Measurements from ENCODE around the gene SLC30A3. TPM values are rescaled to one million over a fixed set of nuclear protein-coding genes. Genes with fewer than 3 reads are reported as not detected.

The SLC30A3 gene
- total and polyA plus RNA-seq, 7 experiments from 2014 or later, result 0.29 to 0.56 TPM; not detected in 5

DNA sequence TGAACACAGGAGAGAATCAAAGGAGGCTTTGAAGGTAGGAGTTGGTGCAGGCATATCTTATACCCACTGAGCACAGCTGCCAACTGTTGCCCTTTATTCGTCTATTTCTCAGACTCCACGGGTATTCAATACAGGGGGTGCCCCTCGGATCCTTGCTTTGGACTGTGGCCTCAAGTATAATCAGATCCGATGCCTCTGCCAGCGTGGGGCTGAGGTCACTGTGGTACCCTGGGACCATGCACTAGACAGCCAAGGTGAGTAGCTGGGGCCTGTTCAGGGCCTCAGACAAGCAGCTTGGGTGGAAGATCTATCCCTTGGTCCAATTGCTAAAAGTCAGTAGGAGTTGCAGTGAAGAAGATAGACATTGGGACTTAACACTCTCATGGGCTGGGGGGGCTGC lies 40.4 kb downstream of the SLC30A3 start:
- peaks cover 13 to 21% (median 17%) of the 10 kb centered on the region in 7 donors for H3K4me1 Mint-ChIP-seq
- no peaks in the 10 kb centered on the region for H3K9me3 ChIP-seq (ENCODE audit: control insufficient read depth in 2 of 3, low read length in 3 of 3)
- H3K36me3 Mint-ChIP-seq, result peaks cover 7 to 58% (median 34%) of the 10 kb centered on the region in 5 donors
- peaks cover 7 to 10% of the 10 kb centered on the region in 2 donors for H3K4me1 ChIP-seq (ENCODE audit: control insufficient read depth in 2 of 2, insufficient read depth in 2 of 2, low read length in 2 of 2)
- no peak overlapping the region for H3K27ac ChIP-seq (ENCODE audit: low read depth, low read length)
- H3K4me3 Mint-ChIP-seq, result no peak overlapping the region
- intact Hi-C loops (cut with micrococcal nuclease), result no loop called here
- ATAC-seq (no peak), DNase-seq (no peak)
- no peaks in the 10 kb centered on the region for H3K27me3 Mint-ChIP-seq
- no peak overlapping the region for H3K27ac Mint-ChIP-seq
- no peaks in the 10 kb centered on the region for H3K27me3 ChIP-seq (ENCODE audit: control insufficient read depth in 2 of 2, insufficient read depth in 2 of 2, low read length in 2 of 2)
- H3K4me3 ChIP-seq (ENCODE audit: low read length), result no peak overlapping the region
- peaks cover 18 to 61% (median 20%) of the 10 kb centered on the region in 3 experiments for H3K36me3 ChIP-seq (ENCODE audit: control insufficient read depth in 2 of 3, insufficient read depth in 3 of 3, low read length in 3 of 3)
- H3K9me3 Mint-ChIP-seq, result peaks cover 0 to 1% (median 0%) of the 10 kb centered on the region in 11 donors
- ChIA-PET POLR2A (interaction anchor here (0.8 kb wide), 1 partner anchor 11 kb away, joined by 3 read pairs; no protein-coding TSS in a partner anchor), CTCF (no interaction called here)

DNA sequence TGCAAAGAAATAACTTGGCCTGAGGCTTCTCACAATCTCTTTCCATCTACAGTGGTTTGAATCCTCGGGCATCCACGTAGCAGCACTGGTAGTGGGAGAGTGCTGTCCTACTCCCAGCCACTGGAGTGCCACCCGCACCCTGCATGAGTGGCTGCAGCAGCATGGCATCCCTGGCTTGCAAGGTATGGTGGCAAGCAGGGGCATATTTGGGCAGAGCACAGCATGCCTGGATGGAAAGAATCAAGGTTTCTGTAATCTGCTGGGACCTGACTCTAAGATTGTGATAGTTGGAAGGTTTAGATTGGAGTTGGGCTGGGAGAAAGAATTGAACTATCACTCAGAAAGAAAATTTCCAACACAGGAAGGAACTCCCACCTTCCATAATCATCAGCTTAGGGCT lies 41.7 kb downstream of the SLC30A3 start:
- peaks cover 0 to 1% (median 0%) of the 10 kb centered on the region in 11 donors for H3K9me3 Mint-ChIP-seq
- ATAC-seq (no peak), DNase-seq (no peak)
- H3K27ac Mint-ChIP-seq, result peak overlapping the region in 1 of 9 donors; percentile 31
- no peaks in the 10 kb centered on the region for H3K27me3 ChIP-seq (ENCODE audit: control insufficient read depth in 2 of 2, insufficient read depth in 2 of 2, low read length in 2 of 2)
- H3K9me3 ChIP-seq (ENCODE audit: control insufficient read depth in 2 of 3, low read length in 3 of 3), result no peaks in the 10 kb centered on the region
- no peaks in the 10 kb centered on the region for H3K27me3 Mint-ChIP-seq
- peaks cover 7 to 50% (median 27%) of the 10 kb centered on the region in 5 donors for H3K36me3 Mint-ChIP-seq
- POLR2A ChIA-PET, result no interaction called here
- H3K4me1 Mint-ChIP-seq, result peaks cover 20 to 31% (median 29%) of the 10 kb centered on the region in 7 donors
- H3K27ac ChIP-seq (ENCODE audit: low read depth, low read length), result no peak overlapping the region
- no peak overlapping the region for H3K4me3 ChIP-seq (ENCODE audit: low read length)
- CTCF ChIA-PET, result no interaction called here
- no peak overlapping the region for H3K4me3 Mint-ChIP-seq
- peaks cover 10 to 15% of the 10 kb centered on the region in 2 donors for H3K4me1 ChIP-seq (ENCODE audit: control insufficient read depth in 2 of 2, insufficient read depth in 2 of 2, low read length in 2 of 2)
- intact Hi-C loops (cut with micrococcal nuclease), result no loop called here
- peaks cover 14 to 48% (median 20%) of the 10 kb centered on the region in 3 experiments for H3K36me3 ChIP-seq (ENCODE audit: control insufficient read depth in 2 of 3, insufficient read depth in 3 of 3, low read length in 3 of 3)

DNA sequence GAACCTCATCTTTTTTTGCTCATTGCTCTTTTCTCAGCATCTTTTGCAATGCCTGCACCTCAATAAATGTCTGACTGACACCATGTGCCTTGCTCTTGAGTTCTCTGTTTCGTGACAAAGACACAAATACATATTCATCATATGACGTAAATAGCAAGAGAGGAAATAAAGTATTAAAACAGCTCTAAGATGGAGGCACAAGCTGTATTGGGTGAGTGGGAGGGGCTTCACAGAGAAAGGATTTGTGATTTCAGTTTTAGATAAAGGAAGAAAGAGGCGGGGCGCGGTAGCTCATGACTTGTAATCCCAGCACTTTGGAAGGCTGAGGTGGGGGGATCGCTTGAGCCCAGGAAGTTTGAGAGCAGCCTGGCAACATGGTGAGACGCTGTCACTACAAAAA lies 42.8 kb downstream of the SLC30A3 start:
- intact Hi-C loops (cut with micrococcal nuclease), result no loop called here
- no peak overlapping the region for H3K4me3 ChIP-seq (ENCODE audit: low read length)
- POLR2A ChIA-PET, result interaction anchor here (1.0 kb wide), 2 partner anchors 11 to 149 kb away, joined by 3 read pairs; partner anchors contain the start of gene OST4
- no peaks in the 10 kb centered on the region for H3K27me3 ChIP-seq (ENCODE audit: control insufficient read depth in 2 of 2, insufficient read depth in 2 of 2, low read length in 2 of 2)
- Mint-ChIP-seq H3K36me3 (peaks cover 7 to 48% (median 26%) of the 10 kb centered on the region in 5 donors), H3K4me3 (no peak overlapping the region), H3K27me3 (no peaks in the 10 kb centered on the region), H3K9me3 (peaks cover 0 to 1% (median 0%) of the 10 kb centered on the region in 11 donors), H3K4me1 (peaks cover 20 to 35% (median 31%) of the 10 kb centered on the region in 7 donors), H3K27ac (no peak overlapping the region)
- H3K27ac ChIP-seq (ENCODE audit: low read depth, low read length), result no peak overlapping the region
- CTCF ChIA-PET, result no interaction called here
- ATAC-seq (no peak), DNase-seq (no peak)
- no peaks in the 10 kb centered on the region for H3K9me3 ChIP-seq (ENCODE audit: control insufficient read depth in 2 of 3, low read length in 3 of 3)
- peaks cover 10 to 15% of the 10 kb centered on the region in 2 donors for H3K4me1 ChIP-seq (ENCODE audit: control insufficient read depth in 2 of 2, insufficient read depth in 2 of 2, low read length in 2 of 2)
- H3K36me3 ChIP-seq (ENCODE audit: control insufficient read depth in 2 of 3, insufficient read depth in 3 of 3, low read length in 3 of 3), result peaks cover 13 to 41% (median 20%) of the 10 kb centered on the region in 3 experiments

DNA sequence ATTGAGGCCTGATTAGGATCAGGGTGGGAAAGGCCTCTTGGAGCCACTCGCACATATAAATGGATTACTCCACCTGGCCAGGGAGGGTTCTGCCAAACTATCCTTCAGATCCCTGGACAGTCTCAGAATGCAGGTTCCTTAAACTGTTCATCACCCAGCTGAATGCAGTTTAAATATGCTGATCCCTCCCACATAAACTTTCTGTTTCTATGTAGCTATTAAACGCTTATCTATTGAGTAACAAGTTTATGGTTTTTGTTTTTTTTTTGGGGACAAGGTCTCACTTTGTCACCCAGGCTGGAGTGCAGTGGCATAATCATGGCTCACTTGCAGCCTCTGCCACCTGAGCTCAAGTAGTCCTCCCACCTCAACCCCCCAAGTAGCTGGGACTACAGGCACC lies 43.8 kb downstream of the SLC30A3 start:
- POLR2A ChIA-PET, result interaction anchor here (1.0 kb wide), 1 partner anchor 148 kb away, joined by 3 read pairs; the partner anchor contains the start of gene OST4

DNA sequence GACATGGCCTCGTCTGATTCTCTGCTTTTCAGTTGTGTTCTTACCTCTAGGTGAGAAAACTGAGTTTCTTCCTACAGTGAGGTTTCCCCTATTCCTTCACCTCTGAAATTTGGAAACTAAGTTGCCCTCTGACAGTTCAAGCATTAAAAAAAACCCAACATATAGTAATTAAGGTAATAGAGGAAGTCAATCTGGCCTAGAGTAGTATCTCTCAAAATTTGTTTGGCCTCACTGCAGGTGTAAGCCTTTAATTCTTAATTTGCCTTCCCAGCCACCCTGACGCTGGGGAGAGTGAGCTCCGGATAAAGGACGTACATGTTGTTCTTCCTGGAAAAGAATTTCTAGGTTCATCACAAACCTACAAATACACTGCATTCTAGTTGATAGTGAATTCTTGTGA lies 44.2 kb downstream of the SLC30A3 start:
- DNase-seq, result no peak
- Histone ChIP-seq H3K4me3 (ENCODE audit: low read length) (no peak overlapping the region), H3K36me3 (ENCODE audit: control insufficient read depth in 2 of 3, insufficient read depth in 3 of 3, low read length in 3 of 3) (peaks cover under 1 to 27% (median 8%) of the 10 kb centered on the region in 3 experiments), H3K9me3 (ENCODE audit: control insufficient read depth in 2 of 3, low read length in 3 of 3) (no peaks in the 10 kb centered on the region), H3K4me1 (ENCODE audit: control insufficient read depth in 2 of 2, insufficient read depth in 2 of 2, low read length in 2 of 2) (peaks cover 10 to 16% of the 10 kb centered on the region in 2 donors), H3K27ac (ENCODE audit: low read depth, low read length) (no peak overlapping the region), H3K27me3 (ENCODE audit: control insufficient read depth in 2 of 2, insufficient read depth in 2 of 2, low read length in 2 of 2) (no peaks in the 10 kb centered on the region)
- intact Hi-C loops (cut with micrococcal nuclease), result loop anchor here (5.0 to 10.0 kb wide), 6 partner anchors 154 to 871 kb away; partner anchors contain the start of genes ADGRF3 (in 1 of the 2), BABAM2 (in 1 of the 2), CENPA (in 1 of the 2) and EIF2B4 (in 1 of the 2)
- ChIA-PET CTCF (no interaction called here), POLR2A (interaction anchor here (0.6 to 1.2 kb wide), 2 partner anchors 95 to 105 kb away, joined by 3 read pairs; partner anchors contain the start of gene ABHD1)
- peaks cover 0 to 39% (median 22%) of the 10 kb centered on the region in 5 donors for H3K36me3 Mint-ChIP-seq
- H3K27me3 Mint-ChIP-seq, result no peaks in the 10 kb centered on the region
- no peak for ATAC-seq
- peaks cover 22 to 40% (median 35%) of the 10 kb centered on the region in 7 donors for H3K4me1 Mint-ChIP-seq
- H3K4me3 Mint-ChIP-seq, result peak overlapping the region; percentile 25 to 98 (median 95)
- peak overlapping the region in 6 of 9 donors; percentile 2 to 96 (median 90) for H3K27ac Mint-ChIP-seq
- H3K9me3 Mint-ChIP-seq, result peaks cover 0 to 1% (median 0%) of the 10 kb centered on the region in 11 donors

More for the DNA sequence above, 43.8 kb downstream of the SLC30A3 start:
- peaks cover 5 to 31% (median 13%) of the 10 kb centered on the region in 3 experiments for H3K36me3 ChIP-seq (ENCODE audit: control insufficient read depth in 2 of 3, insufficient read depth in 3 of 3, low read length in 3 of 3)
- H3K27ac Mint-ChIP-seq, result peak overlapping the region in 2 of 9 donors; percentile 43 to 88
- H3K27me3 Mint-ChIP-seq, result no peaks in the 10 kb centered on the region
- H3K27me3 ChIP-seq (ENCODE audit: control insufficient read depth in 2 of 2, insufficient read depth in 2 of 2, low read length in 2 of 2), result no peaks in the 10 kb centered on the region
- H3K27ac ChIP-seq (ENCODE audit: low read depth, low read length), result no peak overlapping the region
- H3K9me3 Mint-ChIP-seq, result peaks cover 0 to 1% (median 0%) of the 10 kb centered on the region in 11 donors
- no peak for DNase-seq
- CTCF ChIA-PET, result no interaction called here
- ATAC-seq, result no peak
- intact Hi-C loops (cut with micrococcal nuclease), result loop anchor here (5.0 to 10.0 kb wide), 6 partner anchors 153 to 872 kb away; partner anchors contain the start of genes ADGRF3 (in 1 of the 2), BABAM2 (in 1 of the 2), CENPA (in 1 of the 2) and EIF2B4 (in 1 of the 2)
- peak overlapping the region in 3 of 10 donors; percentile 90 to 95 (median 94) for H3K4me3 Mint-ChIP-seq
- H3K4me1 Mint-ChIP-seq, result peaks cover 20 to 37% (median 31%) of the 10 kb centered on the region in 7 donors
- peaks cover 10 to 15% of the 10 kb centered on the region in 2 donors for H3K4me1 ChIP-seq (ENCODE audit: control insufficient read depth in 2 of 2, insufficient read depth in 2 of 2, low read length in 2 of 2)
- H3K9me3 ChIP-seq (ENCODE audit: control insufficient read depth in 2 of 3, low read length in 3 of 3), result no peaks in the 10 kb centered on the region
- no peak overlapping the region for H3K4me3 ChIP-seq (ENCODE audit: low read length)
- H3K36me3 Mint-ChIP-seq, result peaks cover 0 to 38% (median 22%) of the 10 kb centered on the region in 5 donors

DNA sequence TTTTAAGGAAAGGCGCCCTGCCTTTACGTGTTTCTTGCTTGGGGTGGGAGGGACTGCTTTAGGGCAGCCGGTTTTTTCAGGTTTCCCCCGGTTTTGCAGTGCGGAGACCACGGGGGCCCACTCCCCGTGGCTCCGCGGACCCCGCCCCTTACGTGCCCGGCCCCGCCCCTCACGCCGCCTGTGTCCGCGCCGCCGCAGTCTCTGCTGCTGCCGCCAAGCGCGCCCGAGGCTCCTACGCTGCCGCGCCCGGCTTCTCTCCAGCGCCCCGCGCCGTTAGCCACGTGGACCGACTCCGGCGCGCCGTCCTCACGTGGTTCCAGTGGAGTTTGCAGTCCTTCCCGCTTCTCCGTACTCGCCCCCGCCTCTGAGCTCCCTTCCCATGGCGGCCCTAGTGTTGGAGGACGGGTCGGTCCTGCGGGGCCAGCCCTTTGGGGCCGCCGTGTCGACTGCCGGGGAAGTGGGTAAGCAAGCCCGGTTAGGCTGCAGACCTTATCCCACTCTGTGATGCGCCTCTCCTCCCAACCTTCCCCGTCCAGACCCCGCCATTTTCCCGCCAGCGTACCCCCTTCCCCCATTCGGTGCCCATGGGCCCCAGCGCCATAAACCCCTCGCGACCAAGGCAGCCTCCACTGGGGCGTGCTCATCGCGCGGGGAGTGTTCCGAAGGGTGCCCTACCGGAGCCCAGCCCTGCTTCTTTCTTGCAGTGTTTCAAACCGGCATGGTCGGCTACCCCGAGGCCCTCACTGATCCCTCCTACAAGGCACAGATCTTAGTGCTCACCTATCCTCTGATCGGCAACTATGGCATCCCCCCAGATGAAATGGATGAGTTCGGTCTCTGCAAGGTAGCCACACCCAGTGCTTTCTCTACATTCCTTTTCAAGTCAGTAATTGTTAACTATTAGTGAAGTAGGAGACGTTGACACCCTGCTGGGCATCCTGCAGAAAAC lies 45.4 kb downstream of the SLC30A3 start, which contains the start of gene CAD:
Gene CAD, plus strand, starts transcription at position 197 of the 949 bp plus-strand sequence. Its CDS starts 183 bp downstream, at position 380.
- peak; percentile 87 for ATAC-seq
- CTCF ChIA-PET, result interaction anchor here (0.7 kb wide), 2 partner anchors 26 to 882 kb away, joined by 3 to 5 read pairs; no protein-coding TSS in a partner anchor
- Mint-ChIP-seq H3K4me3 (peak within 1 kb of the TSS; percentile 90 to 98 (median 96)), H3K27ac (peak within 1 kb of the TSS; percentile 86 to 96 (median 94)), H3K4me1 (peaks cover 26 to 52% (median 45%) of the 10 kb centered on the region in 7 donors), H3K9me3 (peaks cover 0 to 1% (median 0%) of the 10 kb centered on the region in 11 donors), H3K36me3 (peaks cover 3 to 33% (median 23%) of the 10 kb centered on the region in 5 donors), H3K27me3 (no peaks in the 10 kb centered on the region)
- Histone ChIP-seq H3K4me1 (ENCODE audit: control insufficient read depth in 2 of 2, insufficient read depth in 2 of 2, low read length in 2 of 2) (peaks cover 19 to 24% of the 10 kb centered on the region in 2 donors), H3K27ac (ENCODE audit: low read depth, low read length) (peak within 1 kb of the TSS; percentile 85), H3K36me3 (ENCODE audit: control insufficient read depth in 2 of 3, insufficient read depth in 3 of 3, low read length in 3 of 3) (peaks cover 0 to 16% (median 3%) of the 10 kb centered on the region in 3 experiments), H3K9me3 (ENCODE audit: control insufficient read depth in 2 of 3, low read length in 3 of 3) (no peaks in the 10 kb centered on the region), H3K27me3 (ENCODE audit: control insufficient read depth in 2 of 2, insufficient read depth in 2 of 2, low read length in 2 of 2) (no peaks in the 10 kb centered on the region), H3K4me3 (ENCODE audit: low read length) (peak within 1 kb of the TSS; percentile 68)
- POLR2A ChIA-PET, result interaction anchor here (0.6 to 1.2 kb wide), 2 partner anchors 94 to 131 kb away, joined by 3 read pairs; partner anchors contain the start of gene ABHD1
- DNase-seq, result peak; percentile 71 to 90 (median 80)
- intact Hi-C loops (cut with micrococcal nuclease), result loop anchor here (1.0 to 10.0 kb wide), 14 partner anchors 45 to 870 kb away; partner anchors contain the start of genes EIF2B4 (in 2 of the 2), KHK (in 2 of the 2), MPV17 (in 2 of the 2) and SNX17 (in 2 of the 2)
